H1 (cell line): ENCODE measurements around the gene ZC3H14. TPM values are rescaled to one million over a fixed set of nuclear protein-coding genes. Genes with fewer than 3 reads are reported as not detected.

Experiments
- CTCF ChIA-PET: fragments of 300-600 bp; sonication (Branson Sonifier 250); formaldehyde crosslinking; loops from one replicate; lab custom pipeline; 2021; ENCODE audit not compliant: partially characterized antibody; lab: Charles Lee
- POLR2A ChIA-PET: fragments of 300-600 bp; sonication (Branson Sonifier 250); formaldehyde crosslinking; loops from one replicate; lab custom pipeline; 2021; ENCODE audit warnings: inconsistent platforms; ENCODE audit not compliant: partially characterized antibody; lab: Charles Lee
- DNase-seq, 2 experiments: peaks; one replicate each; pipeline versions ENCODE4 v3.0.0 to v3.0.0-alpha.2; 2010 to 2022; ENCODE audit warnings: low spot score in 2 of 2, low read depth in 1 of 2, mixed read lengths in 1 of 2
- FAIRE-seq: peaks from 2 replicates; lab custom pipeline; 2011; peaks lifted over from hg19 to GRCh38; lab: Jason Lieb, UNC
- H2AFZ ChIP-seq: 2 replicates; pipeline ENCODE4 v1.8.1; 2012; ENCODE audit warnings: low read length, inconsistent platforms
- H2AK5ac ChIP-seq: 2 replicates; pipeline ENCODE4 v1.6.1; 2013; ENCODE audit warnings: low read depth, low read length
- H2BK120ac ChIP-seq: replicated peaks from 2 replicates; pipeline ENCODE3; 2013; ENCODE audit warnings: low read depth, low read length, inconsistent platforms
- H2BK12ac ChIP-seq: 2 replicates; pipeline ENCODE4 v1.6.1; 2013; ENCODE audit warnings: low read depth, low read length
- H2BK15ac ChIP-seq: 2 replicates; pipeline ENCODE4 v1.6.1; 2013; ENCODE audit warnings: low read length
- H2BK20ac ChIP-seq: 2 replicates; pipeline ENCODE4 v1.6.1; 2013; ENCODE audit warnings: low read length
- H2BK5ac ChIP-seq: 2 replicates; pipeline ENCODE4 v1.6.1; 2013; ENCODE audit warnings: low read depth, low read length
- H3K14ac ChIP-seq: 2 replicates; pipeline ENCODE4 v1.6.1; 2013; ENCODE audit warnings: inconsistent platforms; ENCODE audit not compliant: insufficient read length
- H3K18ac ChIP-seq: 2 replicates; pipeline ENCODE4 v1.6.1; 2013; ENCODE audit warnings: low read length; ENCODE audit errors: extremely low read depth
- H3K23ac ChIP-seq: 2 replicates; pipeline ENCODE4 v1.6.1; 2013; ENCODE audit warnings: inconsistent platforms; ENCODE audit not compliant: insufficient read length
- H3K23me2 ChIP-seq: 2 replicates; pipeline ENCODE4 v1.6.1; 2013; ENCODE audit warnings: low read depth, low read length
- H3K27ac ChIP-seq: 2 replicates; pipeline ENCODE4 v1.6.1; 2011; ENCODE audit warnings: low read depth, low read length, inconsistent platforms
- H3K27me3 ChIP-seq, 4 experiments: replicated peaks in 1 of 4; 1 replicate in 1 of 4; 2 replicates in 3 of 4; pipeline versions ENCODE4 v1.6.1 to v1.8.1; 2011 to 2013; ENCODE audit warnings: low read length in 3 of 4, mild to moderate bottlenecking in 3 of 4, inconsistent platforms in 2 of 4, mixed read lengths in 2 of 4, moderate library complexity in 1 of 4; ENCODE audit not compliant: control insufficient read depth in 3 of 4, insufficient read depth in 3 of 4; ENCODE audit errors: extremely low read depth in 1 of 4
- H3K36me3 ChIP-seq, 4 experiments: 2 replicates each; pipeline versions ENCODE4 v1.6.1 to v1.8.1; 2011 to 2013; ENCODE audit warnings: mild to moderate bottlenecking in 4 of 4, low read length in 3 of 4, moderate library complexity in 2 of 4, control low read depth in 1 of 4, inconsistent platforms in 1 of 4; ENCODE audit not compliant: insufficient read depth in 4 of 4, control insufficient read depth in 2 of 4
- H3K4ac ChIP-seq: replicated peaks from 2 replicates; pipeline ENCODE3; 2013; ENCODE audit warnings: low read length, low read depth, mixed read lengths, inconsistent platforms; ENCODE audit not compliant: insufficient read length
- H3K4me1 ChIP-seq, 4 experiments: replicated peaks in 1 of 4; 1 replicate in 1 of 4; 2 replicates in 3 of 4; pipeline versions ENCODE4 v1.6.1 to v1.8.1; 2011 to 2013; ENCODE audit warnings: low read length in 3 of 4, inconsistent platforms in 2 of 4, mixed read lengths in 1 of 4; ENCODE audit not compliant: insufficient read depth in 4 of 4, control insufficient read depth in 3 of 4
- H3K4me2 ChIP-seq, 2 experiments: 2 replicates each; pipeline versions ENCODE4 v1.6.1 to v1.8.1; 2011 to 2013; ENCODE audit warnings: low read depth in 2 of 2, low read length in 2 of 2, control low read depth in 1 of 2, inconsistent platforms in 1 of 2, mild to moderate bottlenecking in 1 of 2; ENCODE audit not compliant: insufficient read depth in 1 of 2
- H3K4me3 ChIP-seq, 4 experiments: fragments of 200-600, 300-600 bp in 1 of 4; sonication (generic), shearing (Covaris generic), sonication (Bioruptor Twin) in 1 of 4; 2 replicates each; pipeline versions ENCODE4 v1.5.1 to v1.8.1; 2011 to 2016; ENCODE audit warnings: low read length in 4 of 4, low read depth in 3 of 4, control low read depth in 2 of 4, inconsistent platforms in 2 of 4, mild to moderate bottlenecking in 2 of 4, mixed read lengths in 1 of 4, moderate library complexity in 1 of 4; ENCODE audit not compliant: insufficient read depth in 2 of 4; ENCODE audit errors: extremely low read depth in 1 of 4
- H3K56ac ChIP-seq: replicated peaks from 2 replicates; pipeline ENCODE3; 2013; ENCODE audit warnings: low read depth, mild to moderate bottlenecking, mixed read lengths, low read length, inconsistent platforms; ENCODE audit not compliant: insufficient read length
- H3K79me1 ChIP-seq: 2 replicates; pipeline ENCODE4 v1.6.1; 2013; ENCODE audit warnings: low read depth, low read length, control low read depth
- H3K79me2 ChIP-seq, 2 experiments: 2 replicates each; pipeline versions ENCODE4 v1.6.1 to v1.8.1; 2012 to 2013; ENCODE audit warnings: low read length in 2 of 2, mild to moderate bottlenecking in 2 of 2, inconsistent platforms in 1 of 2; ENCODE audit not compliant: insufficient read depth in 2 of 2, control insufficient read depth in 1 of 2
- H3K9ac ChIP-seq, 4 experiments: replicated peaks in 1 of 4; 1 replicate in 1 of 4; 2 replicates in 3 of 4; pipeline versions ENCODE4 v1.6.1 to v1.8.1; 2011 to 2013; ENCODE audit warnings: low read depth in 3 of 4, low read length in 3 of 4, control low read depth in 2 of 4, mild to moderate bottlenecking in 2 of 4, moderate library complexity in 2 of 4, inconsistent platforms in 1 of 4; ENCODE audit errors: extremely low read depth in 1 of 4
- H3K9me3 ChIP-seq, 2 experiments: 2 replicates each; pipeline versions ENCODE4 v1.6.1 to v1.8.1; 2012 to 2013; ENCODE audit warnings: mild to moderate bottlenecking in 2 of 2, moderate library complexity in 2 of 2, control low read depth in 1 of 2, inconsistent platforms in 1 of 2, low read depth in 1 of 2, low read length in 1 of 2, mixed read lengths in 1 of 2; ENCODE audit not compliant: insufficient read depth in 2 of 2
- H4K20me1 ChIP-seq, 2 experiments: replicated peaks in 1 of 2; 2 replicates each; pipeline versions ENCODE3 to v1.8.1; 2011 to 2013; ENCODE audit warnings: inconsistent platforms in 2 of 2, low read length in 2 of 2, mild to moderate bottlenecking in 1 of 2; ENCODE audit not compliant: insufficient read depth in 2 of 2, control insufficient read depth in 1 of 2
- H4K5ac ChIP-seq: 2 replicates; pipeline ENCODE4 v1.6.1; 2013; ENCODE audit warnings: low read length, low read depth, mixed read lengths, inconsistent platforms; ENCODE audit not compliant: insufficient read length
- H4K8ac ChIP-seq: 2 replicates; pipeline ENCODE4 v1.8.0; 2013; ENCODE audit warnings: mild to moderate bottlenecking, moderate library complexity, low read length, inconsistent platforms; ENCODE audit not compliant: insufficient read depth; ENCODE audit errors: extremely low read depth
- H4K91ac ChIP-seq: replicated peaks from 2 replicates; pipeline ENCODE3; 2013; ENCODE audit warnings: low read length, mixed read lengths, inconsistent platforms; ENCODE audit not compliant: insufficient read length
- CHD1 ChIP-seq: IDR thresholded peaks from 2 replicates; pipeline ENCODE4 v1.6.1; 2012; ENCODE audit warnings: low read depth, low read length, improper control_type of control experiment
- FOSL1 ChIP-seq: IDR thresholded peaks from 2 replicates; pipeline ENCODE4 v1.6.1; 2011; ENCODE audit warnings: mild to moderate bottlenecking, low read depth, low read length, moderate library complexity; ENCODE audit not compliant: insufficient read depth
- NANOG ChIP-seq: IDR thresholded peaks from 2 replicates; pipeline ENCODE4 v1.6.1; 2011; ENCODE audit warnings: low read length, low read depth, mild to moderate bottlenecking, inconsistent platforms; ENCODE audit not compliant: insufficient read depth, poor library complexity, severe bottlenecking
- POLR2A ChIP-seq, 2 experiments: IDR thresholded peaks; 1 replicate in 1 of 2; 2 replicates in 1 of 2; pipeline ENCODE4 v1.6.1; 2011; ENCODE audit warnings: low read depth in 2 of 2, low read length in 2 of 2, mild to moderate bottlenecking in 2 of 2; ENCODE audit errors: control extremely low read depth in 1 of 2
- POU5F1 ChIP-seq: IDR thresholded peaks from 2 replicates; pipeline ENCODE4 v1.6.1; 2011; ENCODE audit warnings: low read depth, mild to moderate bottlenecking, low read length, moderate library complexity
- RFX5 ChIP-seq: IDR thresholded peaks from 2 replicates; pipeline ENCODE4 v1.6.1; 2011; ENCODE audit warnings: low read depth, low read length, improper control_type of control experiment, borderline replicate concordance
- SP1 ChIP-seq: IDR thresholded peaks from 2 replicates; pipeline ENCODE4 v1.6.1; 2011; ENCODE audit warnings: low read depth, low read length
- TEAD4 ChIP-seq: IDR thresholded peaks from 2 replicates; pipeline ENCODE4 v1.6.1; 2012; ENCODE audit warnings: low read depth, low read length, inconsistent platforms, mixed read lengths
- WGBS, 2 experiments: shearing (Covaris generic) in 1 of 2; methylation state at CpG; one replicate each; pipeline versions ENCODE4 v1.1.6 to v1.1.7; 2013 to 2015; ENCODE audit warnings: low lambda C conversion rate in 2 of 2, mixed read lengths in 2 of 2, inconsistent platforms in 1 of 2, low coverage in 1 of 2, missing lambda C conversion rate in 1 of 2; ENCODE audit not compliant: insufficient replicate concordance in 2 of 2, insufficient coverage in 1 of 2, insufficient read length in 1 of 2; ENCODE audit errors: extremely low coverage in 1 of 2, missing lambda C conversion rate in 1 of 2; 5-methylcytosine and 5-hydroxymethylcytosine counted together
- polyA plus RNA-seq, 7 experiments: library from polyadenylated mRNA; depleted of rRNA in 3 of 7; stranded (reverse) in 5 of 7; unstranded in 2 of 7; fragments of >200 nt in 5 of 7; fragments of 200-250 nt in 2 of 7; gene quantifications; 1 replicate in 5 of 7; 2 replicates in 1 of 7; 4 replicates in 1 of 7; pipeline versions ENCODE4 v1.2.1 to v1.2.3, GENCODE V29; 2011 to 2013; ENCODE audit warnings: missing spikeins in 2 of 7, mixed read lengths in 2 of 7
- total RNA-seq: library from RNA; stranded (reverse); fragmentation: NEBNext Ultra II Directional; extraction: Animal tissue kit (Norgen Biotek cat#: 25700); gene quantifications from 2 replicates; pipeline ENCODE4 v1.2.1, GENCODE V29; 2021

Gene ZC3H14
- total and polyA plus RNA-seq, 2 of the 8 experiments (the other 6 are each of a cell fraction or from before 2014, with no cell fraction given) = 86.0 to 99.1 TPM

GRCh38 chr14:88572117-88572516 is 9.3 kb downstream of the ZC3H14 start:
- Histone ChIP-seq H2BK12ac (no peak overlapping the region), H3K27ac (no peak overlapping the region), H3K79me1 (no peaks in the 10 kb centered on the region), H3K23me2 (no peaks in the 10 kb centered on the region), H3K23ac (no peak overlapping the region), H2BK5ac (no peak overlapping the region), H3K4me2 (no peak overlapping the region), H3K4ac (no peak overlapping the region), H3K18ac (no peak overlapping the region), H4K5ac (no peak overlapping the region), H4K91ac (no peak overlapping the region), H3K36me3 (peaks cover 31 to 94% (median 71%) of the 10 kb centered on the region in 4 experiments), H3K14ac (no peak overlapping the region), H3K9me3 (no peaks in the 10 kb centered on the region), H2AFZ (no peak overlapping the region), H3K4me3 (no peak overlapping the region), H4K8ac (no peak overlapping the region), H2BK20ac (no peak overlapping the region), H3K56ac (no peak overlapping the region), H3K27me3 (no peaks in the 10 kb centered on the region), H2BK15ac (no peak overlapping the region), H3K4me1 (no peaks in the 10 kb centered on the region), H2BK120ac (no peak overlapping the region), H4K20me1 (peaks cover 0 to 9% of the 10 kb centered on the region in 2 experiments), H3K79me2 (peaks cover 0 to 6% of the 10 kb centered on the region in 2 experiments; a peak in 1 of 4 replicates), H3K9ac (no peak overlapping the region), H2AK5ac (no peak overlapping the region)
- TF ChIP-seq CHD1 = no peak
- no peak for TF ChIP-seq POU5F1
- TF ChIP-seq RFX5 = no peak
- no peak for TF ChIP-seq TEAD4
- no peak for TF ChIP-seq FOSL1
- TF ChIP-seq SP1 = no peak
- no peak for TF ChIP-seq NANOG
- no peak for TF ChIP-seq POLR2A (IDR thresholded peaks at IDR 0.05; ENCODE audit: control extremely low read depth in 1 of 2, low read depth in 2 of 2, low read length in 2 of 2)
- DNase-seq (no peak), FAIRE-seq (no peak)
- 88% methylated on average over 4 of the region's 4 CpGs; no CpG with 5 or more reads in 1 of the 2 experiments for whole genome bisulfite sequencing, 2 experiments
- CTCF ChIA-PET = no interaction called here
- POLR2A ChIA-PET = no interaction called here
